Measurements from ENCODE around the gene EBLN2.

- TF ChIP-seq CTCF (IDR thresholded peaks at IDR 0.05) = no peak
- TF ChIP-seq POLR2A (IDR thresholded peaks at IDR 0.05) = no peak
- no peak for TF ChIP-seq EP300 (IDR thresholded peaks at IDR 0.05)
- no peak for TF ChIP-seq POLR2AphosphoS5 (IDR thresholded peaks at IDR 0.05)
Observed at GRCh38 chr3:73046195-73046594, 15.3 kb upstream of the EBLN2 start.

Data from stomach (tissue), 4 donors.